ENCODE data around the gene HECA.

The HECA gene

GRCh38 chr6:139173822-139174221 lies 38.9 kb downstream of the HECA start:
- Histone ChIP-seq H3K4me1 (ENCODE audit: control insufficient read depth, insufficient read depth, low read length) (no peaks in the 10 kb centered on the region), H3K27me3 (ENCODE audit: control insufficient read depth, insufficient read depth, low read length) (no peaks in the 10 kb centered on the region), H3K27ac (ENCODE audit: low read depth, low read length) (no peak overlapping the region), H3K9ac (ENCODE audit: low read length) (no peak overlapping the region), H3K4me3 (ENCODE audit: low read length) (no peak overlapping the region), H3K36me3 (ENCODE audit: control insufficient read depth, insufficient read depth, low read length) (peaks cover 10% of the 10 kb centered on the region)

GRCh38 chr6:139174961-139175360 lies 40.1 kb downstream of the HECA start:
- Histone ChIP-seq H3K4me1 (ENCODE audit: control insufficient read depth, insufficient read depth, low read length) (no peaks in the 10 kb centered on the region), H3K36me3 (ENCODE audit: control insufficient read depth, insufficient read depth, low read length) (peaks cover 14% of the 10 kb centered on the region)

GRCh38 chr6:139175389-139175948 lies 40.6 kb downstream of the HECA start:
- no peak overlapping the region for H3K9ac ChIP-seq (ENCODE audit: low read length)
- no peaks in the 10 kb centered on the region for H3K4me1 ChIP-seq (ENCODE audit: control insufficient read depth, insufficient read depth, low read length)
- no peak overlapping the region for H3K4me3 ChIP-seq (ENCODE audit: low read length)
- H3K36me3 ChIP-seq (ENCODE audit: control insufficient read depth, insufficient read depth, low read length), result peaks cover 14% of the 10 kb centered on the region
- no peaks in the 10 kb centered on the region for H3K27me3 ChIP-seq (ENCODE audit: control insufficient read depth, insufficient read depth, low read length)
- no peak overlapping the region for H3K27ac ChIP-seq (ENCODE audit: low read depth, low read length)

More at GRCh38 chr6:139174961-139175360, 40.1 kb downstream of the HECA start:
- Histone ChIP-seq H3K27me3 (ENCODE audit: control insufficient read depth, insufficient read depth, low read length) (no peaks in the 10 kb centered on the region), H3K27ac (ENCODE audit: low read depth, low read length) (no peak overlapping the region), H3K9ac (ENCODE audit: low read length) (no peak overlapping the region), H3K4me3 (ENCODE audit: low read length) (no peak overlapping the region)

- no peak overlapping the region for H3K4me3 ChIP-seq (ENCODE audit: low read length)
- H3K27me3 ChIP-seq (ENCODE audit: control insufficient read depth, insufficient read depth, low read length), result no peaks in the 10 kb centered on the region
- peaks cover 9% of the 10 kb centered on the region for H3K36me3 ChIP-seq (ENCODE audit: control insufficient read depth, insufficient read depth, low read length)
- no peak overlapping the region for H3K27ac ChIP-seq (ENCODE audit: low read depth, low read length)
- no peaks in the 10 kb centered on the region for H3K4me1 ChIP-seq (ENCODE audit: control insufficient read depth, insufficient read depth, low read length)
- no peak overlapping the region for H3K9ac ChIP-seq (ENCODE audit: low read length)
Measured at GRCh38 chr6:139181236-139181635, 46.4 kb downstream of the HECA start.

GRCh38 chr6:139184047-139184446 lies 49.2 kb downstream of the HECA start:
- no peak overlapping the region for H3K9ac ChIP-seq (ENCODE audit: low read length)
- no peaks in the 10 kb centered on the region for H3K4me1 ChIP-seq (ENCODE audit: control insufficient read depth, insufficient read depth, low read length)
- no peaks in the 10 kb centered on the region for H3K27me3 ChIP-seq (ENCODE audit: control insufficient read depth, insufficient read depth, low read length)
- peaks cover 3% of the 10 kb centered on the region for H3K36me3 ChIP-seq (ENCODE audit: control insufficient read depth, insufficient read depth, low read length)
- no peak overlapping the region for H3K4me3 ChIP-seq (ENCODE audit: low read length)
- H3K27ac ChIP-seq (ENCODE audit: low read depth, low read length), result no peak overlapping the region

- Histone ChIP-seq H3K36me3 (ENCODE audit: control insufficient read depth, insufficient read depth, low read length) (no peaks in the 10 kb centered on the region), H3K27ac (ENCODE audit: low read depth, low read length) (no peak overlapping the region), H3K9ac (ENCODE audit: low read length) (no peak overlapping the region), H3K4me1 (ENCODE audit: control insufficient read depth, insufficient read depth, low read length) (no peaks in the 10 kb centered on the region), H3K27me3 (ENCODE audit: control insufficient read depth, insufficient read depth, low read length) (no peaks in the 10 kb centered on the region), H3K4me3 (ENCODE audit: low read length) (no peak overlapping the region)
Measured at GRCh38 chr6:139184459-139184858, 49.6 kb downstream of the HECA start.

- Histone ChIP-seq H3K9ac (ENCODE audit: low read length) (no peak overlapping the region), H3K27ac (ENCODE audit: low read depth, low read length) (no peak overlapping the region), H3K36me3 (ENCODE audit: control insufficient read depth, insufficient read depth, low read length) (no peaks in the 10 kb centered on the region), H3K27me3 (ENCODE audit: control insufficient read depth, insufficient read depth, low read length) (no peaks in the 10 kb centered on the region), H3K4me1 (ENCODE audit: control insufficient read depth, insufficient read depth, low read length) (no peaks in the 10 kb centered on the region), H3K4me3 (ENCODE audit: low read length) (no peak overlapping the region)
Measured at GRCh38 chr6:139186242-139186641, 51.4 kb downstream of the HECA start.

- Histone ChIP-seq H3K4me3 (ENCODE audit: low read length) (no peak overlapping the region), H3K9ac (ENCODE audit: low read length) (no peak overlapping the region), H3K27ac (ENCODE audit: low read depth, low read length) (no peak overlapping the region), H3K36me3 (ENCODE audit: control insufficient read depth, insufficient read depth, low read length) (no peaks in the 10 kb centered on the region), H3K27me3 (ENCODE audit: control insufficient read depth, insufficient read depth, low read length) (no peaks in the 10 kb centered on the region), H3K4me1 (ENCODE audit: control insufficient read depth, insufficient read depth, low read length) (no peaks in the 10 kb centered on the region)
Measured at GRCh38 chr6:139186692-139187091, 51.8 kb downstream of the HECA start.

- Histone ChIP-seq H3K36me3 (ENCODE audit: control insufficient read depth, insufficient read depth, low read length) (no peaks in the 10 kb centered on the region), H3K4me1 (ENCODE audit: control insufficient read depth, insufficient read depth, low read length) (no peaks in the 10 kb centered on the region), H3K27ac (ENCODE audit: low read depth, low read length) (no peak overlapping the region), H3K27me3 (ENCODE audit: control insufficient read depth, insufficient read depth, low read length) (no peaks in the 10 kb centered on the region), H3K4me3 (ENCODE audit: low read length) (no peak overlapping the region), H3K9ac (ENCODE audit: low read length) (no peak overlapping the region)
Measured at GRCh38 chr6:139187489-139187888, 52.6 kb downstream of the HECA start.

- H3K9ac ChIP-seq (ENCODE audit: low read length), result no peak overlapping the region
- H3K36me3 ChIP-seq (ENCODE audit: control insufficient read depth, insufficient read depth, low read length), result no peaks in the 10 kb centered on the region
- no peaks in the 10 kb centered on the region for H3K27me3 ChIP-seq (ENCODE audit: control insufficient read depth, insufficient read depth, low read length)
- no peak overlapping the region for H3K4me3 ChIP-seq (ENCODE audit: low read length)
- H3K27ac ChIP-seq (ENCODE audit: low read depth, low read length), result no peak overlapping the region
- H3K4me1 ChIP-seq (ENCODE audit: control insufficient read depth, insufficient read depth, low read length), result no peaks in the 10 kb centered on the region
Measured at GRCh38 chr6:139189665-139190064, 54.8 kb downstream of the HECA start.

GRCh38 chr6:139194740-139195139 lies 59.9 kb downstream of the HECA start:
- Histone ChIP-seq H3K27ac (ENCODE audit: low read depth, low read length) (no peak overlapping the region), H3K4me1 (ENCODE audit: control insufficient read depth, insufficient read depth, low read length) (no peaks in the 10 kb centered on the region), H3K36me3 (ENCODE audit: control insufficient read depth, insufficient read depth, low read length) (no peaks in the 10 kb centered on the region), H3K27me3 (ENCODE audit: control insufficient read depth, insufficient read depth, low read length) (no peaks in the 10 kb centered on the region), H3K9ac (ENCODE audit: low read length) (no peak overlapping the region), H3K4me3 (ENCODE audit: low read length) (no peak overlapping the region)

GRCh38 chr6:139198529-139199288 lies 63.8 kb downstream of the HECA start:
- H3K27ac ChIP-seq (ENCODE audit: low read depth, low read length), result no peak overlapping the region
- no peaks in the 10 kb centered on the region for H3K27me3 ChIP-seq (ENCODE audit: control insufficient read depth, insufficient read depth, low read length)
- H3K36me3 ChIP-seq (ENCODE audit: control insufficient read depth, insufficient read depth, low read length), result no peaks in the 10 kb centered on the region
- H3K4me1 ChIP-seq (ENCODE audit: control insufficient read depth, insufficient read depth, low read length), result no peaks in the 10 kb centered on the region
- H3K9ac ChIP-seq (ENCODE audit: low read length), result no peak overlapping the region
- no peak overlapping the region for H3K4me3 ChIP-seq (ENCODE audit: low read length)

GRCh38 chr6:139201378-139201777 lies 66.5 kb downstream of the HECA start:
- H3K27me3 ChIP-seq (ENCODE audit: control insufficient read depth, insufficient read depth, low read length), result no peaks in the 10 kb centered on the region
- H3K4me3 ChIP-seq (ENCODE audit: low read length), result no peak overlapping the region
- H3K4me1 ChIP-seq (ENCODE audit: control insufficient read depth, insufficient read depth, low read length), result no peaks in the 10 kb centered on the region
- no peaks in the 10 kb centered on the region for H3K36me3 ChIP-seq (ENCODE audit: control insufficient read depth, insufficient read depth, low read length)
- H3K27ac ChIP-seq (ENCODE audit: low read depth, low read length), result no peak overlapping the region
- no peak overlapping the region for H3K9ac ChIP-seq (ENCODE audit: low read length)

Measured in rectal smooth muscle tissue (tissue), 1 donor.